ENCODE measurements around the gene PAQR3. TPM values are rescaled to one million over a fixed set of nuclear protein-coding genes. Genes with fewer than 3 reads are reported as not detected.

The PAQR3 gene
- total RNA-seq, result 26.8 and 34.0 TPM in 2 replicates

GRCh38 chr4:78938868-78939666, at the start of gene PAQR3:
TSS of gene PAQR3 (minus strand) at chr4:78939438. CDS start at chr4:78939224, 214 bp downstream.

Small RNA genes lying within 50 kb of the gene (small RNA-seq; reads per million reads assigned to genes)
- gene RN7SL127P, result not detected

Other genes with a start within 250 kb of the PAQR3 start
- gene BMP2K, start 163.1 kb downstream of the PAQR3 start, total RNA-seq, result 81.6 and 116 TPM in 2 replicates